Smooth muscle cell (in vitro differentiated cells): Measurements from ENCODE around the gene PRIM2. TPM values are rescaled to one million over a fixed set of nuclear protein-coding genes. Genes with fewer than 3 reads are reported as not detected.

ENCODE experiments used
- DNase-seq: peaks from one replicate; lab custom pipeline; 2025; ENCODE audit not compliant: unreplicated experiment; lab: John Stamatoyannopoulos, UW
- H2AFZ ChIP-seq: fragments of 200-600 bp; sonication (generic); 2 replicates; pipeline ENCODE4 v1.6.0; 2016; ENCODE audit warnings: antibody characterized with exemption, low read depth, mild to moderate bottlenecking
- H3F3A ChIP-seq: fragments of 200-600 bp; sonication (generic); 2 replicates; pipeline ENCODE4 v1.6.0; 2017; ENCODE audit warnings: antibody characterized with exemption, low read depth
- H3K27ac ChIP-seq: fragments of 200-600 bp; sonication (generic); 2 replicates; pipeline ENCODE4 v1.5.1; 2016; ENCODE audit warnings: low read depth, mild to moderate bottlenecking
- H3K27me3 ChIP-seq: fragments of 200-600 bp; sonication (generic); 2 replicates; pipeline ENCODE4 v1.6.1; 2016; ENCODE audit warnings: low read depth, mild to moderate bottlenecking
- H3K36me3 ChIP-seq: fragments of 200-600 bp; sonication (generic); 2 replicates; pipeline ENCODE4 v1.5.1; 2016; ENCODE audit warnings: low read depth
- H3K4me1 ChIP-seq: fragments of 200-600 bp; sonication (generic); 2 replicates; pipeline ENCODE4 v1.5.1; 2016; ENCODE audit warnings: low read depth
- H3K4me2 ChIP-seq: fragments of 200-600 bp; sonication (generic); 2 replicates; pipeline ENCODE4 v1.6.0; 2016; ENCODE audit warnings: mild to moderate bottlenecking
- H3K4me3 ChIP-seq: fragments of 200-600 bp; sonication (generic); 2 replicates; pipeline ENCODE4 v1.5.1; 2016; ENCODE audit warnings: mild to moderate bottlenecking
- H3K79me2 ChIP-seq: fragments of 200-600 bp; sonication (generic); 2 replicates; pipeline ENCODE4 v1.6.0; 2016; ENCODE audit warnings: low read depth, mild to moderate bottlenecking
- H3K9ac ChIP-seq: fragments of 200-600 bp; sonication (generic); 2 replicates; pipeline ENCODE4 v1.6.0; 2016; ENCODE audit warnings: low read depth
- H3K9me3 ChIP-seq: fragments of 200-600 bp; sonication (generic); replicated peaks from 2 replicates; pipeline ENCODE4 v1.5.1; 2016; ENCODE audit warnings: low read depth
- H4K20me1 ChIP-seq: fragments of 200-600 bp; sonication (generic); 2 replicates; pipeline ENCODE4 v1.6.0; 2016; ENCODE audit warnings: low read depth
- WGBS: methylation state at CpG from one replicate; pipeline ENCODE4 v1.1.7; 2016; ENCODE audit warnings: low lambda C conversion rate; 5-methylcytosine and 5-hydroxymethylcytosine counted together
- polyA plus RNA-seq: library from polyadenylated mRNA; unstranded; fragments of >200 nt; fragmentation: Nextera tagmentation; extraction: Ambion mirVana; gene quantifications from 2 replicates; pipeline ENCODE4 v1.2.1, GENCODE V29; 2016
- total RNA-seq: library from RNA; depleted of rRNA; stranded (reverse); fragments of >200 nt; gene quantifications from 2 replicates; pipeline ENCODE4 v1.2.3, GENCODE V29; 2014
- TF ChIP-seq, protein P1 (sequence below): fragments of 200-600 bp; sonication (generic); IDR thresholded peaks from 2 replicates; pipeline ENCODE4 v1.5.1; 2017; ENCODE audit warnings: borderline replicate concordance, mild to moderate bottlenecking, antibody characterized with exemption; ENCODE audit not compliant: insufficient read depth, poor library complexity, severe bottlenecking

PRIM2 gene
- total and polyA plus RNA-seq, 2 experiments from 2014 or later, result 6.3 to 13.7 TPM

DNA sequence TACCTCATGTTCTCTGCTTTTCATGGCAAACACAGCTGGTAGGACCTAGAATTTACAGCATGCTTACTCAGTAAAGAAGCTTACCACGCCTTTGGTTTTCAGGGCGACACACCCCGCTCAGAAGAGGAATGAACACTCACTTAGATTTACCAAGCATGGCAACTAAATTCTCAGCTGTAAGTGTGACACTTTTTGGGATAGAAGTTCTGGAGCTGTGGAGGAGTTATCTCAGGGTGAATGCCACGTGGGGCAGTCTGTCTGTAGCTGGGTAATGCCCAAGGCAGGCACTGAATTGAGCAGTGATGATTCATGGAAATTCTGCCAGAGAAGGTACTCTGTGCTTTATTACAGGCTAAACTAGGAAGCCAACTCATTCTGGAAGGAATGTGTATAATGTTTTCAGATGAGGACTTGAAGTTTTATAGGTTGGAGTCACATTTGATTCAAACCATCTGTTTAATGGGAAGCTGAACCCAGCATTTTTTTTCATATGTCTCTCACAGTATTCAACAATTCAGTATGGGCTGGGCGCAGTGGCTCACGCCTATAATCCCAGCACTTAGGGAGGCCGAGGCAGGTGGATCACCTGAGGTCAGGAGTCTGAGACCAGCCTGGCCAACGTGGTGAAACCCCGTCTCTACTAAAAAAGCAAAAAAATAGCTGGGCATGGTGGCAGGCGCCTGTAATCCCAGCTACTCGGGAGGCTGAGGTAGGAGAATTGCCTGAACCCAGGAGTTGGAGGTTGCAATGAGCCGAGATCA lies 3.5 kb upstream of the PRIM2 start:
- peak overlapping the region; percentile 22 for H3K4me3 ChIP-seq
- peak overlapping the region; percentile 75 for H3K4me2 ChIP-seq
- peak overlapping the region; percentile 92 for H3K27ac ChIP-seq
- peak overlapping the region; percentile 58 for H3K9ac ChIP-seq
- peaks cover 10% of the 10 kb centered on the region for H3F3A ChIP-seq
- no peaks in the 10 kb centered on the region for H4K20me1 ChIP-seq
- no peak overlapping the region for H2AFZ ChIP-seq
- no peaks in the 10 kb centered on the region for H3K27me3 ChIP-seq
- WGBS, result 34% methylated on average over 12 of the region's 12 CpGs
- DNase-seq, result peak; percentile 28
- H3K4me1 ChIP-seq, result peaks cover 16% of the 10 kb centered on the region
- H3K79me2 ChIP-seq, result peaks cover 14% of the 10 kb centered on the region
- H3K9me3 ChIP-seq, result no peaks in the 10 kb centered on the region
- TF ChIP-seq, protein P1, sequence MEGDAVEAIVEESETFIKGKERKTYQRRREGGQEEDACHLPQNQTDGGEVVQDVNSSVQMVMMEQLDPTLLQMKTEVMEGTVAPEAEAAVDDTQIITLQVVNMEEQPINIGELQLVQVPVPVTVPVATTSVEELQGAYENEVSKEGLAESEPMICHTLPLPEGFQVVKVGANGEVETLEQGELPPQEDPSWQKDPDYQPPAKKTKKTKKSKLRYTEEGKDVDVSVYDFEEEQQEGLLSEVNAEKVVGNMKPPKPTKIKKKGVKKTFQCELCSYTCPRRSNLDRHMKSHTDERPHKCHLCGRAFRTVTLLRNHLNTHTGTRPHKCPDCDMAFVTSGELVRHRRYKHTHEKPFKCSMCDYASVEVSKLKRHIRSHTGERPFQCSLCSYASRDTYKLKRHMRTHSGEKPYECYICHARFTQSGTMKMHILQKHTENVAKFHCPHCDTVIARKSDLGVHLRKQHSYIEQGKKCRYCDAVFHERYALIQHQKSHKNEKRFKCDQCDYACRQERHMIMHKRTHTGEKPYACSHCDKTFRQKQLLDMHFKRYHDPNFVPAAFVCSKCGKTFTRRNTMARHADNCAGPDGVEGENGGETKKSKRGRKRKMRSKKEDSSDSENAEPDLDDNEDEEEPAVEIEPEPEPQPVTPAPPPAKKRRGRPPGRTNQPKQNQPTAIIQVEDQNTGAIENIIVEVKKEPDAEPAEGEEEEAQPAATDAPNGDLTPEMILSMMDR, result no peak
- no peaks in the 10 kb centered on the region for H3K36me3 ChIP-seq

DNA sequence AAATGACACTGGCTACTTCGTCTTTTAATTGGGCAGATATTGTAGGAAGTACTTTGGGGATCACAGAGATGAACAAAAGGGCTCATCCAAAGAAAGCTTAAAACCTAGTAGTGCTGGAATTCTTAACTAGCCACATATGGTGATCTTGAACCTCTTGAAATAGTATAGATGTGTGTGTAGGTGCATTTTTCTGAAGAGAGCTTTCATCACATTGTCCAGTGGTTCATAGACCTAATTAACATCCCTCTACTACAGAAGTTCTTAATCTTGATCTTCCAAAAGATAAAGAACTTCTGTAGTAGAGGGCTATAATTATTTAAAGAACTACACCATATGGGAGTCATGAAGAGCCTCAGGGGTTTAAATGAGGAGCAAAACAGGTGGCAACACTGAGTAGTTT lies 2.3 kb upstream of the PRIM2 start:
- H2AFZ ChIP-seq, result no peak overlapping the region
- H3K27me3 ChIP-seq, result no peaks in the 10 kb centered on the region
- H3K36me3 ChIP-seq, result no peaks in the 10 kb centered on the region
- H3K9ac ChIP-seq, result no peak overlapping the region
- no peaks in the 10 kb centered on the region for H4K20me1 ChIP-seq
- H3K4me3 ChIP-seq, result no peak overlapping the region
- WGBS, result 70% methylated on average over 1 of the region's 1 CpG
- DNase-seq, result no peak
- H3K4me1 ChIP-seq, result peaks cover 16% of the 10 kb centered on the region
- peaks cover 10% of the 10 kb centered on the region for H3F3A ChIP-seq
- H3K79me2 ChIP-seq, result peaks cover 14% of the 10 kb centered on the region
- no peak overlapping the region for H3K4me2 ChIP-seq
- TF ChIP-seq, protein P1, result no peak
- H3K27ac ChIP-seq, result peak overlapping the region; percentile 92
- no peaks in the 10 kb centered on the region for H3K9me3 ChIP-seq

DNA sequence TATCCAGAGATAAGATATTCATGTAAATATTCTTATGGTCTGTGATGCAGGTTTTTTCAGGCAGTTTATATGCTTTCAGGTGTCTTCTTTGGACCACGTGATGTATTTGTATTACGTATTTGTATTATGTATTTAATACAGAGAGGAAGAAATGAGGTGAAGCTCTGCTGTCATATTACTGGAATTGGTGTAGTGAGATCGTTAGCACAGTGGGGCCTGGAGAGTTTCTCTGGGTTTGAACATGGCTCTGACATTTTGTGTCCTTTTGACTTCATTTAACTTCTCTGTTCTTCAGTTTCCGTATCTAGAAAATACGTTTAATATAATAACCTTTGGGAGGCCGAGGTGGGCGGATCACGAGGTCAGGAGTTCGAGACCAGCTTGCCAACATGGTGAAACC lies 1.6 kb upstream of the PRIM2 start:
- Histone ChIP-seq H2AFZ (no peak overlapping the region), H3K9ac (no peak overlapping the region), H3K9me3 (no peaks in the 10 kb centered on the region)

More for the DNA sequence above, 1.6 kb upstream of the PRIM2 start:
- no peaks in the 10 kb centered on the region for H3K27me3 ChIP-seq
- H3K36me3 ChIP-seq, result no peaks in the 10 kb centered on the region
- no peak overlapping the region for H3K4me2 ChIP-seq
- no peak overlapping the region for H3K4me3 ChIP-seq
- DNase-seq, result no peak
- peaks cover 14% of the 10 kb centered on the region for H3K79me2 ChIP-seq
- TF ChIP-seq, protein P1, result no peak
- H4K20me1 ChIP-seq, result no peaks in the 10 kb centered on the region
- H3F3A ChIP-seq, result peaks cover 10% of the 10 kb centered on the region
- H3K27ac ChIP-seq, result no peak overlapping the region
- 87% methylated on average over 9 of the region's 9 CpGs for WGBS
- peaks cover 16% of the 10 kb centered on the region for H3K4me1 ChIP-seq
